Upper lobe of left lung (tissue), 6 donors: ENCODE measurements around the gene ABHD17C. TPM values are rescaled to one million over a fixed set of nuclear protein-coding genes. Genes with fewer than 3 reads are reported as not detected.

ENCODE experiments used
- ATAC-seq, 2 donors: fragments of 200-7000 bp; cut with Tn5 transposase; one replicate each; pipeline ENCODE4 v1.9.1; 2022; ENCODE audit warnings: mild to moderate bottlenecking in 2 of 2, moderate library complexity in 2 of 2; ENCODE audit not compliant: low FRiP score in 2 of 2
- DNase-seq, 2 donors: peaks; one replicate each; pipeline ENCODE4 v3.0.0-alpha.2; 2019 to 2020
- H3K27ac ChIP-seq, 4 donors: fragments of 200-600 bp; sonication (generic); one replicate each; pipeline ENCODE4 v1.5.1; 2016 to 2019
- H3K27me3 ChIP-seq, 4 donors: fragments of 200-600 bp; sonication (generic); one replicate each; pipeline ENCODE4 v1.5.1; 2017 to 2019
- H3K36me3 ChIP-seq, 4 donors: fragments of 200-600 bp; sonication (generic); one replicate each; pipeline ENCODE4 v1.5.1; 2016 to 2019
- H3K4me1 ChIP-seq, 4 donors: fragments of 200-600 bp; sonication (generic); one replicate each; pipeline ENCODE4 v1.5.1; 2018 to 2019
- H3K4me3 ChIP-seq, 4 donors: fragments of 200-600 bp; sonication (generic); one replicate each; pipeline ENCODE4 v1.5.1; 2017 to 2019; ENCODE audit warnings: mild to moderate bottlenecking in 2 of 4, moderate library complexity in 1 of 4
- H3K9me3 ChIP-seq, 4 donors: fragments of 200-600 bp; sonication (generic); one replicate each; pipeline ENCODE4 v1.5.1; 2018 to 2019
- EP300 ChIP-seq, 4 donors: sonication (generic); formaldehyde crosslinking; IDR thresholded peaks; one replicate each; pipeline ENCODE4 v1.5.1; 2017; ENCODE audit warnings: antibody characterized with exemption in 4 of 4, control low read depth in 2 of 4
- POLR2A ChIP-seq, 4 donors: fragments of 450-650 bp; IDR thresholded peaks; one replicate each; pipeline ENCODE4 v1.5.1; 2016 to 2017; ENCODE audit warnings: antibody characterized with exemption in 4 of 4, mild to moderate bottlenecking in 2 of 4
- POLR2AphosphoS5 ChIP-seq, 2 donors: sonication (generic); formaldehyde crosslinking; IDR thresholded peaks; one replicate each; pipeline ENCODE4 v1.5.1; 2017; ENCODE audit warnings: antibody characterized with exemption in 2 of 2
- WGBS, 2 donors: methylation state at CpG; one replicate each; pipeline ENCODE4 v1.1.5; 2017 to 2018; 5-methylcytosine and 5-hydroxymethylcytosine counted together
- total RNA-seq, 6 donors: library from RNA; depleted of rRNA in 4 of 6; stranded (reverse); fragments of >200 nt in 4 of 6; gene quantifications; one replicate each; pipeline versions ENCODE4 v1.1.0 to v1.2.1, GENCODE V29; 2016 to 2021
- TF ChIP-seq, protein P1 (sequence below), 6 experiments: fragments of 450-650 bp in 4 of 6; fragments of 200-600 bp in 2 of 6; sonication (generic) in 2 of 6; IDR thresholded peaks; one replicate each; pipeline ENCODE4 v1.5.1; 2016 to 2019; ENCODE audit warnings: antibody characterized with exemption in 6 of 6
- donor health status: DM: no; HTN: no; CAD: no; lungs with moderate emphysema.
- donor health status: DM: no; HTN: yes; CAD: no; lungs with severe emphysema.

Gene ABHD17C
- total RNA-seq, 6 donors from 2014 or later: 15.7 to 34.2 (median 25.5) TPM

DNA sequence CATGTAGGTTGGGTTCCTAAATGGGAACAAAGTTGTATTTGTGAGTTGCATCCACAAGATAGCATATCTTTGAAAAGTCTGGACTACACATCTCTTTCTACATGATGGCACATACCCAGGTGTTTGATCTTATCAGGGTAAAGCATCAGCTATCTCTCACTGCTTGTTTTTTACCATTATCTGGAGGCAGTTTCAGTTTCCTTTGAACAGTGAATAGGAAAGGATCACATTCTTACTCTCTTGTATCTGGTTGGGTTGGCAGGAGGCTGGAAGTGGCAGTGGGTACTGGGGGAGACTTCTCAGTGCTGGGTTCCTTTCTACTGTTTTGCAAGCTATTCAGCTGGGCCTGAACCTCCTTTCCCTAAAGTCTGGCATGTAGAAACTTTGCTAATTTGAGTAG is 88.2 kb downstream of the ABHD17C start:
- peaks cover 0 to 9% (median 1%) of the 10 kb centered on the region in 4 donors for H3K27me3 ChIP-seq

DNA sequence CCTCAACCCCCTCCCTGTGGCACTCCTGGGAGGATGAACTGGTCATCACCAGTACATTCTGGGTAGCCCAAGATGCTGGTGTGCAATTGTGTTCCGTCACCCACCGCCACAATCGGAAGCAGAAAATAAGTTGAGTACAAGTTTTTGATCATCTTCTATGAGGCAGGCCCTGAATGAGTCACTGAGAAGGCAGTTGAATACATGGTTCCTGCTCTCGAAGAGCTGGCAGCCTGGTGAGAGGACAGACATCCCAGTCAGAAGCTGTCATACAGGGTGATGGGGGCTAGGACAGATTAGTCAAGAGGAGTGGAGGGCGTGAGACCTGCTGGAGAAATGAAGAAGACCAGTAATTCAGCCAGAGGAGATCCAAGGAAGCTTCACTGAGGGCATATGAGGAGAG is 90.2 kb downstream of the ABHD17C start:
- Histone ChIP-seq H3K4me1 (peaks cover 1 to 11% (median 7%) of the 10 kb centered on the region in 4 donors), H3K36me3 (no peaks in the 10 kb centered on the region), H3K27ac (no peak overlapping the region), H3K27me3 (peaks cover 0 to 2% (median 0%) of the 10 kb centered on the region in 4 donors), H3K9me3 (no peaks in the 10 kb centered on the region), H3K4me3 (no peak overlapping the region)
- WGBS, 2 donors: 90 to 99% methylated on average over 5 of the region's 5 CpGs
- DNase-seq (no peak), ATAC-seq (no peak)
- TF ChIP-seq POLR2A (IDR thresholded peaks at IDR 0.05): no peak
- TF ChIP-seq EP300 (IDR thresholded peaks at IDR 0.05): no peak
- TF ChIP-seq, protein P1, sequence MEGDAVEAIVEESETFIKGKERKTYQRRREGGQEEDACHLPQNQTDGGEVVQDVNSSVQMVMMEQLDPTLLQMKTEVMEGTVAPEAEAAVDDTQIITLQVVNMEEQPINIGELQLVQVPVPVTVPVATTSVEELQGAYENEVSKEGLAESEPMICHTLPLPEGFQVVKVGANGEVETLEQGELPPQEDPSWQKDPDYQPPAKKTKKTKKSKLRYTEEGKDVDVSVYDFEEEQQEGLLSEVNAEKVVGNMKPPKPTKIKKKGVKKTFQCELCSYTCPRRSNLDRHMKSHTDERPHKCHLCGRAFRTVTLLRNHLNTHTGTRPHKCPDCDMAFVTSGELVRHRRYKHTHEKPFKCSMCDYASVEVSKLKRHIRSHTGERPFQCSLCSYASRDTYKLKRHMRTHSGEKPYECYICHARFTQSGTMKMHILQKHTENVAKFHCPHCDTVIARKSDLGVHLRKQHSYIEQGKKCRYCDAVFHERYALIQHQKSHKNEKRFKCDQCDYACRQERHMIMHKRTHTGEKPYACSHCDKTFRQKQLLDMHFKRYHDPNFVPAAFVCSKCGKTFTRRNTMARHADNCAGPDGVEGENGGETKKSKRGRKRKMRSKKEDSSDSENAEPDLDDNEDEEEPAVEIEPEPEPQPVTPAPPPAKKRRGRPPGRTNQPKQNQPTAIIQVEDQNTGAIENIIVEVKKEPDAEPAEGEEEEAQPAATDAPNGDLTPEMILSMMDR (IDR thresholded peaks at IDR 0.05): no peak
- no peak for TF ChIP-seq POLR2AphosphoS5 (IDR thresholded peaks at IDR 0.05)

More for the DNA sequence above, 88.2 kb downstream of the ABHD17C start:
- H3K4me1 ChIP-seq: peaks cover 17 to 28% (median 27%) of the 10 kb centered on the region in 4 donors
- DNase-seq (no peak), ATAC-seq (no peak)
- H3K27ac ChIP-seq: no peak overlapping the region
- no peaks in the 10 kb centered on the region for H3K36me3 ChIP-seq
- TF ChIP-seq EP300 (IDR thresholded peaks at IDR 0.05): no peak
- TF ChIP-seq, protein P1 (IDR thresholded peaks at IDR 0.05): no peak
- no peak for TF ChIP-seq POLR2A (IDR thresholded peaks at IDR 0.05)
- TF ChIP-seq POLR2AphosphoS5 (IDR thresholded peaks at IDR 0.05): no peak
- no peaks in the 10 kb centered on the region for H3K9me3 ChIP-seq
- H3K4me3 ChIP-seq: no peak overlapping the region

DNA sequence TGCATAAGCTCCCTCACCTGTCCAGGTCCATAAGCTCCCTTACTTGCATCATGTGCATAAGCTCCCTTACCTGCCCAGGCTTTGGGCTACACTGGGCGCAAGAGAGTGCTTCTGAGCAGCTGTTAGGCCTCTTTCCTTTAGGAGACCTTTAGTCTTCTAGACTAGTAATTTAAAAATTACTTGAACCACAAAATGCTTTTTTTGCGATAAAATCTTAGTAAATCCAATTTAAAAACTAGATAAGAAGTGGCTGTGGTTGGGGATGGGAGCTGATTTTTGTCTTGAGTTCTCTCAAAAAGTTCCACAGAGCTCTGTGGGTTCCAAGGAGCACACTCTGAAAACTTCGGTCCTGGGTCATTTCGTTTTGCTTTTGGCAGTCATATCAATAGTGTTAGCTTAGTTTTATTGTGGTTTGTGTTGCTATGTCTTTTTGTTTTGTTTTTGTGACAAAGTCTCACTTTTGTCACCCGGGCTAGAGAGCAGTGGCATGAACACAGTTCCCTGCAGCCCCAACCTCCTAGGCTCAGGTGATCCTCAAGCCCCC is 90.8 kb downstream of the ABHD17C start:
- no peaks in the 10 kb centered on the region for H3K36me3 ChIP-seq
- no peak for ATAC-seq
- H3K4me1 ChIP-seq: peaks cover 0 to 6% (median 2%) of the 10 kb centered on the region in 4 donors
- TF ChIP-seq POLR2A (IDR thresholded peaks at IDR 0.05) (no peak), POLR2AphosphoS5 (IDR thresholded peaks at IDR 0.05) (no peak), EP300 (IDR thresholded peaks at IDR 0.05) (no peak)
- no peaks in the 10 kb centered on the region for H3K9me3 ChIP-seq
- WGBS, 2 donors: 89 to 94% methylated on average over 5 of the region's 5 CpGs
- no peak overlapping the region for H3K27ac ChIP-seq
- H3K27me3 ChIP-seq: no peaks in the 10 kb centered on the region
- H3K4me3 ChIP-seq: no peak overlapping the region
- DNase-seq: no peak

DNA sequence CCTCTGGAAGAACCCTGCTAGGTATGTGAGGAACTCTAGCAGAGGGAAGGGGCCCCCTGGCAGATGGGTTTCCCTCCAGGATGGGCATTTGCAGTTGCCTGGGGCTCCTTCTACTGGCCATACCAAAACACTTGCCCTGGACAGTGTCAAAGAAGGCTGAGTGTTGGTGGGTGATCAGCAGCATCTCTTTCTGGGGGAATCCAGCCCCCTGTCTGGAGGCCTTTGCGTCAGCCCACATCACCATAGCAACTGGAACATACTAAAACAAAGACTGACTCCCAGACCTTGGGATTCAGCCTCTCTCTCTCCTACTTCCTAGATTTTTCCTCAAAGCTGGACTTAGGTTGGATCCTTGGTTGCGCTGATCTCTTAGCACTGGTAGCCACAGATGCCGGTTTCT is 92.2 kb downstream of the ABHD17C start:
- peaks cover 0 to 4% (median 0%) of the 10 kb centered on the region in 4 donors for H3K4me1 ChIP-seq
- DNase-seq: no peak
- no peak overlapping the region for H3K27ac ChIP-seq
- no peaks in the 10 kb centered on the region for H3K9me3 ChIP-seq
- TF ChIP-seq EP300 (IDR thresholded peaks at IDR 0.05): no peak
- TF ChIP-seq, protein P1 (IDR thresholded peaks at IDR 0.05): no peak
- no peak for TF ChIP-seq POLR2AphosphoS5 (IDR thresholded peaks at IDR 0.05)
- TF ChIP-seq POLR2A (IDR thresholded peaks at IDR 0.05): no peak
- no peak overlapping the region for H3K4me3 ChIP-seq
- WGBS, 2 donors: 100% methylated on average over 3 of the region's 3 CpGs
- no peaks in the 10 kb centered on the region for H3K36me3 ChIP-seq
- ATAC-seq: no peak
- H3K27me3 ChIP-seq: no peaks in the 10 kb centered on the region

DNA sequence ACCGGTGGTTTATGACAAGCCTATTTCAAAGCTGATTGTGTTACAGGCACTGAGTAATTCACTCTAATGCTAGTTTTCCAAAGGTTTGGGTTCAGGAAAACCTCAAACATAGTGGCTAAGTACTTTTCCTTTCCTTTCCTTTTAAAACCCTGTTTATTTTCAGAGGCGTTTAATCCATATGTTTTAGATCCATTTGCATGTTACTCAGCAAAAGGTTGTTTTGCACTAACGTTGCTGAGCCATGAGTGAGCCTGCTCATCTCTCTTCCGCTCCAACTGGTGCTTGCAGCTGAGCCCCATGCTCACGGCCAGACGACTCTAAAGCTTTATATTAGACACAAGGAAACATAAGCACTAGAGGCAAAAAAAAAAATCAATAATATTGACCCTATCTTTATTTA is 93.4 kb downstream of the ABHD17C start:
- no peaks in the 10 kb centered on the region for H3K9me3 ChIP-seq
- no peak overlapping the region for H3K27ac ChIP-seq
- WGBS, 2 donors: 79 to 82% methylated on average over 6 of the region's 6 CpGs

More for the DNA sequence above, 93.4 kb downstream of the ABHD17C start:
- no peaks in the 10 kb centered on the region for H3K36me3 ChIP-seq
- DNase-seq (no peak), ATAC-seq (no peak)
- no peak overlapping the region for H3K4me3 ChIP-seq
- H3K27me3 ChIP-seq: no peaks in the 10 kb centered on the region
- TF ChIP-seq, protein P1 (IDR thresholded peaks at IDR 0.05): no peak
- no peak for TF ChIP-seq POLR2AphosphoS5 (IDR thresholded peaks at IDR 0.05)
- no peak for TF ChIP-seq POLR2A (IDR thresholded peaks at IDR 0.05)
- no peak for TF ChIP-seq EP300 (IDR thresholded peaks at IDR 0.05)
- peaks cover 0 to 4% (median 0%) of the 10 kb centered on the region in 4 donors for H3K4me1 ChIP-seq
